Measurements from ENCODE around the gene ARMC5. TPM values are rescaled to one million over a fixed set of nuclear protein-coding genes. Genes with fewer than 3 reads are reported as not detected.

ARMC5 gene
- total and polyA plus RNA-seq, 9 of the 15 experiments (the other 6 are each of a cell fraction or from before 2014, with no cell fraction given): 0.11 to 13.5 (median 2.1) TPM

GRCh38 chr16:31417916-31418315 lies 41.4 kb upstream of the ARMC5 start:
- FAIRE-seq: no peak
- DNase-seq (ENCODE audit: extremely low read depth in 1 of 4, low spot score in 3 of 4): no peak
- Histone ChIP-seq H3K9ac (ENCODE audit: insufficient read depth in 1 of 2, low read depth in 2 of 2, low read length in 2 of 2) (no peak overlapping the region), H2AFZ (ENCODE audit: low read depth, low read length) (no peak overlapping the region), H4K20me1 (replicated peaks; ENCODE audit: control insufficient read depth, insufficient read depth, low read length) (no peaks in the 10 kb centered on the region; the same call in 1 of the 2 replicates), H3K36me3 (ENCODE audit: control insufficient read depth, insufficient read depth, low read length) (no peaks in the 10 kb centered on the region), H3K4me2 (ENCODE audit: insufficient read depth, low read length) (no peak overlapping the region), H3K4me1 (replicated peaks in 1 of 2; ENCODE audit: control insufficient read depth in 2 of 2, insufficient read depth in 2 of 2, low read length in 2 of 2) (no peaks in the 10 kb centered on the region), H3K4me3 (no peak overlapping the region), H3K27me3 (ENCODE audit: control insufficient read depth in 2 of 2, insufficient read depth in 2 of 2, low read length in 2 of 2) (peaks cover 11 to 54% of the 10 kb centered on the region in 2 experiments; a peak in 4 of 5 replicates), H3K9me1 (ENCODE audit: control insufficient read depth, insufficient read depth, low read length) (no peaks in the 10 kb centered on the region), H3K27ac (ENCODE audit: extremely low read depth, low read depth, low read length) (no peak overlapping the region), H3K9me3 (replicated peaks; ENCODE audit: control insufficient read depth, insufficient read depth, low read depth, low read length) (no peaks in the 10 kb centered on the region), H3K79me2 (ENCODE audit: control insufficient read depth, insufficient read depth, low read length) (no peaks in the 10 kb centered on the region)
- ChIA-PET CTCF (ENCODE audit: low intra/inter-chr PET ratio) (no interaction called here), POLR2A (no interaction called here)
- no peak for ATAC-seq
- 2% methylated on average over 5 of the region's 5 CpGs for WGBS (ENCODE audit: insufficient coverage, low coverage, missing lambda C conversion rate)
- in situ Hi-C loops (cut with MboI) (no loop called here), intact Hi-C loops (cut with micrococcal nuclease) (no loop called here)
- BruUV-seq (replicated peaks): no TSS peak
- TF ChIP-seq TCFL5 (CRISPR knock-in tag; conservative IDR thresholded peaks at IDR 0.05) (no peak), ID3 (CRISPR knock-in tag; IDR thresholded peaks at IDR 0.05) (no peak), ID3 (tag; IDR thresholded peaks at IDR 0.05) (no peak), HNRNPUL1 (IDR thresholded peaks at IDR 0.05; ENCODE audit: low read length) (no peak), HMGXB4 (CRISPR knock-in tag; IDR thresholded peaks at IDR 0.05) (no peak), CTBP1 (IDR thresholded peaks at IDR 0.05; ENCODE audit: borderline replicate concordance) (no peak), BRCA1 (IDR thresholded peaks at IDR 0.05) (no peak), BRCA1 (CRISPR knock-in tag; IDR thresholded peaks at IDR 0.05) (no peak), TSHZ1 (CRISPR knock-in tag; IDR thresholded peaks at IDR 0.05) (no peak), ZBTB43 (CRISPR knock-in tag; IDR thresholded peaks at IDR 0.05) (no peak), SPI1 (IDR thresholded peaks at IDR 0.05; ENCODE audit: borderline replicate concordance, low read depth, low read length) (no peak), TAF15 (IDR thresholded peaks at IDR 0.05; ENCODE audit: low read depth, low read length) (no peak), ZHX1 (conservative IDR thresholded peaks at IDR 0.05; ENCODE audit: low read length) (no peak), E2F3 (CRISPR knock-in tag; IDR thresholded peaks at IDR 0.05) (no peak)
